NCI-H2029 treated with DMSO at 0.1 percent for 48 hours (cell line): ENCODE results near the gene RIN2.
A peak's percentile ranks its signal among the peaks of the same experiment; 100 is the strongest.
"Not testable (repeated sequence)": the region's sequence is repeated elsewhere in the genome, so short reads cannot be mapped to it uniquely, and the experiment has no call there.

Source experiments
- DNase-seq: peaks from one replicate; lab custom pipeline; 2025; lab: John Stamatoyannopoulos, UW

The RIN2 gene

GRCh38 chr20:19787366-19787765 lies 29.3 kb downstream of the RIN2 start:
- no peak for DNase-seq

- no peak for DNase-seq
Observed at GRCh38 chr20:19789009-19789408, 31.0 kb downstream of the RIN2 start.

- no peak for DNase-seq
Observed at GRCh38 chr20:19789446-19789845, 31.4 kb downstream of the RIN2 start.

- DNase-seq, result no peak
Observed at GRCh38 chr20:19791887-19792286, 33.8 kb downstream of the RIN2 start.

GRCh38 chr20:19793716-19794115 lies 35.7 kb downstream of the RIN2 start:
- DNase-seq, result no peak

GRCh38 chr20:19794941-19795340 lies 36.9 kb downstream of the RIN2 start:
- DNase-seq, result no peak

GRCh38 chr20:19799325-19799724 lies 41.3 kb downstream of the RIN2 start:
- no peak for DNase-seq

GRCh38 chr20:19802099-19802491 lies 44.0 kb downstream of the RIN2 start:
- no peak for DNase-seq

- no peak for DNase-seq
Observed at GRCh38 chr20:19802492-19803158, 44.6 kb downstream of the RIN2 start.

GRCh38 chr20:19806276-19806675 lies 48.2 kb downstream of the RIN2 start:
- not testable (repeated sequence) for DNase-seq

- no peak for DNase-seq
Observed at GRCh38 chr20:19806806-19807190, 48.7 kb downstream of the RIN2 start.

GRCh38 chr20:19807191-19807945 lies 49.3 kb downstream of the RIN2 start:
- DNase-seq, result peak; percentile 95
